ENCODE data around the gene GBP1.

The GBP1 gene

DNA sequence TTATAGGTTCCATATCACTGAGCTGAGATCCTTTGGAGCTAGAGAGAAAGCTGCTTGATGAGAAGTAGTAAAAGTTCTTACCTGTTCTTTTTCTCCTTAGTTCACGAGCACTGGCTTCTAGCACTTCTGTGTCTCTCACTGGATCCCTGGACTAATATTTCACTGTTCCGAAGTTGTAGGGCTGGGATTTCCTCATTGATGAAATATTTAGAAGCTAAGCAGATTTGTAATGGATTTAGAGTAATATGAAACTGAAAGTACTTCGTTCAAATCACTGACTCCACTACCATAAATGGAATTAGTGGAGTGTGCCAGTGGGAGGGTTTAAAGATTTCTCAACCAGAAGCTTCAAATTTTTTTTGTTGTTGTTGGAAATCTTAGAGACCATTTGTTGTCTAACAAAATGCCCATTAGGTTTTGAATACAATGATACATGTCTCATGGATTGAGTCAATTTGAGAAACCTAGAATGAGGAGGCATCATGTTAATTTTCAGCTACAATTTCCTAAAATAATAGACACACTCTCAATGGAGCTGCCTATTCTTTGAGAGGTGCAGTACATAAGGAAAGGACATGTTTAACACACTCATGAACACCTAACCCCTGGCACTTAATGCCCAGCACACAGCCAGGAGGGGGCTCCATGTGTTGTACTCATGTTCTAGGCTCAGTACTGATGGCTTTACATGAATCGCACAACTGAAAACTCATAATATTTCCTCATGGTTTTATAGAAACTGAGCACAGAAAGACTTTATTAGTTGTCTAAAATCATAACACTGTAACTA lies at the start of gene GBP1:
Gene GBP1 (minus strand): TSS at position 130 of the 790 bp plus-strand sequence. CDS start 1,974 bp downstream, outside the sequence.
- TF ChIP-seq ZFX (IDR thresholded peaks at IDR 0.05) = no peak
- no peak for TF ChIP-seq CTCF (conservative IDR thresholded peaks at IDR 0.05)
- H3K27ac ChIP-seq = no peak within 1 kb of the TSS

DNA sequence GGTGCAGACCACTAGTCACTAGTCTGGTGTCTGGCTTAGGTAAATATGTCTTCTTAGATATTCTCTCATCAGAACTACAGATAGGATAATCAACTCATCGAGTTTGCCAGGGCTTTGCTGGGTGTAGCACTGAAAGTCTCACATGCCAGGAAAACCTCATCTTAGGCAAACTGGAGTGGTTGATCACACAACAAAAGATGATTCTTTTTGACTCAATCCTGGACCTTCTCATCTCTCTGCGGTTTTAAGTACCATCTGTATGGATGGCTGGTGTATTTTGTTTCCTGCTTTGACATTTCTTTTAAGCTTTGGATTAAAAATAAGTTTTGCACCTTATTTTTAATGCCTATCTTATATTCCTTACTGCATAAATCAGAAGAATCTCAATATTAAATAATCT lies 49.7 kb upstream of the GBP1 start:
- H3K27ac ChIP-seq = no peak overlapping the region
- TF ChIP-seq CTCF (conservative IDR thresholded peaks at IDR 0.05) (no peak), ZFX (IDR thresholded peaks at IDR 0.05) (no peak)

DNA sequence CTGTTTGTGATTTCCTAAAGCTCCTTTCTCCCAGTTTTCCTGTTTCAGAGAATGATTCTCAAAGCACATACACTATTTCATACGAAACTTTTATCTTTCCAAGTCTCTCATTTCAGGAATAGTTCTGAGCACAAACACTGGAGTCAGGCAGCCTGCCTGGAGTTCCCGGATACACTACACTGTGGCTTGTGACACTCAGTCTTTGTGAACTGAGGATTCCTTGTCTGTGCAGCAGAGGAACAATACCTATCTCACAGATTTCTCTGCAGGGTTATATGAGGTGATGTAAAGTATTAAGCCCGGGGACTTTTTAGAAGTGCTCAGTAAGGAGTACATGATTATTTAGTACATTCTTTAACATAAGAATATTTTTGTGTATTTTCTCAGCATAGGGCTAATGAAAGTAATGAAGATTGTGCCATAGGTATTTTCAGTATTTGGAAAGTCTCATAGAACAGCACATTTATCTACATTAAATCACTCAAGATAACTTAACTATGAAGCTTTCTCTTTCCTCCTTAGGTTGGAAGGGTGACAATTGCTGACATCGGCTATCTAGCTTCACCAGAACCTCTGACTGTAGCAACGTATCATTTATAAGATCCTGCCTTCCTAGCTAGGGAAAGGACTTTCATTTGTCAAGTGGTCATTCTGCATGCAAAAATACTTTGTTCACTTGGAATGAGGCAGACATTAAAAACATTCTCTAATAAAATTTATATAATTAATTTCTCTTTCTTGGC lies 48.0 kb upstream of the GBP1 start:
- H3K27ac ChIP-seq = no peak overlapping the region
- no peak for TF ChIP-seq ZFX (IDR thresholded peaks at IDR 0.05)
- no peak for TF ChIP-seq CTCF (conservative IDR thresholded peaks at IDR 0.05)

DNA sequence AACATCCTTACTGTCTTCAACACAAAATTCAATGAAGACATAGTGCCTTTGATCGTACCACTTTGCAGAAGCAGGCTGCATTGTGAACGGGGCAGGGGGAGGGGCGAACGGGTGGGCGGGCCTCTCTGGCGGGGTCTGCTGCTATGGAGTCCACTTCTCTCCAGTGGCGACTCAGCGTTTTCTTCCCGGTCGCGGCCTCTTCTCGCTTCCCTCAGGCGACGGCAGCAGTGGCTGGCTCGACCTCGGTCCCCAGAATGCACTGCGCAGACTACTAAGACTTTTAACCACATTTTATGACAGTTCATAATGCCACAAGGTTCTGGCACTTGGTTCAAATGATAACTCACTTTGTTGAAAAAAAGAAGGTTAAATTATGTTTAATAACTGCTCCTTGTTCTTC lies 39.7 kb upstream of the GBP1 start:
- no peak overlapping the region for H3K27ac ChIP-seq
- TF ChIP-seq CTCF (conservative IDR thresholded peaks at IDR 0.05) (no peak), ZFX (IDR thresholded peaks at IDR 0.05) (no peak)

DNA sequence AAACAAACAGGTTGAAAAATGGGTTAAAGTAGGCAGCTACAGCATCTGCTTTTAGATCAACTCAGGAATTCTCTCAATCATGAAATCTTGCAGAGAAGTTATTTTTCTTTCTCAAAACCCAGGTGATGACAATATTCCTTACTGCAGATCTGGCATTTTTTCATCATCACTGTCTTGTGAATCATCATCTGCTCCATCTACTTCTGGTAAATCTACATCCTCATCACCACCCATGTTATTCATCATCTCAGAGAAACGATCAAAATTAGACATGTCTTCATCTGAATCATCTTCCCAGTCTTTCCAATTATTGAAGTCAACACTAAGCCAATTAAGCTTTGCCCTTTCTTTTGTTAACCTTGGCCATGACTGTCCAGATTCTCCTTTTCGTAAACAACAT lies 39.1 kb upstream of the GBP1 start:
- H3K27ac ChIP-seq = no peak overlapping the region
- no peak for TF ChIP-seq CTCF (conservative IDR thresholded peaks at IDR 0.05)
- TF ChIP-seq ZFX (IDR thresholded peaks at IDR 0.05) = no peak

DNA sequence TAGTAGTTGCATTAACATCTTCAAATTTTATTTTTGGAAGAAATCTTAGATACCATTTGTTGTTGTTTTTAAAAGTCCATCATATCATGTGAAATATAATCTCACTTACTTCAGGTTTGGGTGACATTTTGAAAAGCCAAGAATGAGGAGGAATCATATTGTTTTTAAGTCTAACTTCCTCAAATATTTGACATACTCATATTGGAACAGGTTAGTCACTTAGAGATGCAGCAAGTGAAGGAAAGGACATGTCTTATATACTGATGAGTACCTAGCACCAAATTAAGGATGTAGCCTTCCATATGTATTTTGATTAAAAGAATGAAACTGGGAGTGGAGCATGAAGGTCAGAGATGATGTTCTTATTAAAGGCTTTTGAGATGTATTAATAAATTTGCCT lies 37.0 kb upstream of the GBP1 start:
- TF ChIP-seq ZFX (IDR thresholded peaks at IDR 0.05) (no peak), CTCF (conservative IDR thresholded peaks at IDR 0.05) (no peak)
- H3K27ac ChIP-seq = no peak overlapping the region

DNA sequence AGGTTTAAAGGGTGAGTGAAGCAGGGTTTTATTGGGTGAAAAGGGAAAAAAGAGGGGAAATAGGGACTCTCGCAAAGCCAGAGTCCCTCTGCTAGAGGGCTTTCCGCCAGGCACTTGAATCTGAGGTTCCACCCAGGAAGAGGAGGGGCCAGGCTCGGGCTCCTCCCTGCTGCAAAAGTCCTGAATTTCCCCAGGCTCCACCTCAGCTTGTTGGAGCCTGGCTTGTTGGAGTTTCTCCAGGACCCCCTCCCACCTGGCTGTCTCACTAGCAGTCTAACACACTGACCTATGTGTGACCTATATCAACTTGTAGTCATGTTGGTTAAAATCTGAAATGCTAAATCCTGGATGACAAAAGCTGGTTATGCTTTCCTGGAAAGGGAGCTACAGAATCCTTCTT lies 35.4 kb upstream of the GBP1 start:
- TF ChIP-seq CTCF (conservative IDR thresholded peaks at IDR 0.05) = no peak
- no peak for TF ChIP-seq ZFX (IDR thresholded peaks at IDR 0.05)
- H3K27ac ChIP-seq = no peak overlapping the region

Measured in C4-2B (cell line).